ENCODE measurements around the gene GORASP2.

GORASP2 gene

DNA sequence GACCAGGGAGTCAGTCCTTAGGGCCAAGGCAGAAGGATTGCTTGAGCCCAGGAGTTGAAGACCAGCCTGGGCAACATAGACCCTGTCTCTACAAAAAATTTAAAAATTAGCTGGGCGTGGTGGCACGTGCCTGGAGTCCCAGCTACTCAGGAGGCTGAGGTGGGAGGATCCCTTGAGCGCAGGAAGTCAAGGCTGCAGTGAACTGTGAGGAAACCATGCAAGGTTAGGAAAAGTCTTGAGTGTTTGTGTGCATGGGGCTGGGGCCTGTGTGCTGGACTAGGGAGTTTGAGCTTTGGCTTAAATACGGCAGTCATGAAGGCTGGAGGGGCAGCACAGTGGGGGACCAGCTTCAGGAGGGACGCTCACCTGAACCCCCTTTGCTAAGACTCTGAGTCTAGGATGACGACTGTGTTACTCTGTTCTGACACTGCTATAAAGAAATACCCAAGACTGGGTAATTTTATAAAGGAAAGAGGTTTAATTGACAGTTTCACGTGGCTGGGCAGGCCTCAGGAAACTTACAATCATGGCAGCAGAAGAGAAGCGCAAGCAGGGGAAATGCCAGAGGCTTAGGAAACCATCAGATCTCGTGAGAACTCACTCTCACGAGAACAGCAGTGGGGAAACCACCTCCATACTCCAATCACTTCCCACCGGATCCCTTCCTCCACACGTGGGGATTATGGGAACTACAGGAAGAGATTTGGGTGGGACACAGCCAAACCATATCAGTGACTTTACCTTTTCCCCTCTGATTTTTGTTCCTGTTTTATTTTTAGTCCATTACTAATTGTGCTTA lies 39.4 kb downstream of the GORASP2 start:
- Histone ChIP-seq H3K4me3 (ENCODE audit: low read depth, low read length) (no peak overlapping the region), H3K27me3 (ENCODE audit: insufficient read depth, low read depth, severe bottlenecking) (no peaks in the 10 kb centered on the region), H3K9me3 (ENCODE audit: severe bottlenecking) (no peaks in the 10 kb centered on the region), H3K36me3 (peaks cover 40% of the 10 kb centered on the region), H3K27ac (no peak overlapping the region)
- DNase-seq = no peak
- TF ChIP-seq, protein P1, sequence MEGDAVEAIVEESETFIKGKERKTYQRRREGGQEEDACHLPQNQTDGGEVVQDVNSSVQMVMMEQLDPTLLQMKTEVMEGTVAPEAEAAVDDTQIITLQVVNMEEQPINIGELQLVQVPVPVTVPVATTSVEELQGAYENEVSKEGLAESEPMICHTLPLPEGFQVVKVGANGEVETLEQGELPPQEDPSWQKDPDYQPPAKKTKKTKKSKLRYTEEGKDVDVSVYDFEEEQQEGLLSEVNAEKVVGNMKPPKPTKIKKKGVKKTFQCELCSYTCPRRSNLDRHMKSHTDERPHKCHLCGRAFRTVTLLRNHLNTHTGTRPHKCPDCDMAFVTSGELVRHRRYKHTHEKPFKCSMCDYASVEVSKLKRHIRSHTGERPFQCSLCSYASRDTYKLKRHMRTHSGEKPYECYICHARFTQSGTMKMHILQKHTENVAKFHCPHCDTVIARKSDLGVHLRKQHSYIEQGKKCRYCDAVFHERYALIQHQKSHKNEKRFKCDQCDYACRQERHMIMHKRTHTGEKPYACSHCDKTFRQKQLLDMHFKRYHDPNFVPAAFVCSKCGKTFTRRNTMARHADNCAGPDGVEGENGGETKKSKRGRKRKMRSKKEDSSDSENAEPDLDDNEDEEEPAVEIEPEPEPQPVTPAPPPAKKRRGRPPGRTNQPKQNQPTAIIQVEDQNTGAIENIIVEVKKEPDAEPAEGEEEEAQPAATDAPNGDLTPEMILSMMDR (IDR thresholded peaks at IDR 0.05; ENCODE audit: low read depth, low read length) = no peak

DNA sequence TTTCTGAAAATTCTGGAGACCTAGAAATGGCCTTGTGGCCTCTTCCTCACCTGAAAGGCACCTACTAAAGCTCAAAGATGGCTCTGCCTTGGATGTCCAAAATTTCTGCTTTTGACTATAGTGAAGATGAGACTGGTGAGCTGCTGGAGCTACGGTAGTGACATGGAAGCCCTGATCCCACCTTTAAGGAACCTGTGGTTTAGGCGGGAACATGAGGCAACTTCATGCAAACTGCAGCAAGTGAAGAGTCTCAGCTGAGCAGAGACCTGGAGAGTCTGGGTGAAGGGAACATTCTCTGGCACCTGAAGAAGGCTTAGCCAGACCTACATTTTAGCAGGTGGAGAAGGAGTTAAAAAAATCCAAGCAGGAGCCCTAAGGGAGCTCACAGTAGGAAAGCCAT lies 40.0 kb downstream of the GORASP2 start:
- H3K4me3 ChIP-seq (ENCODE audit: low read depth, low read length) = no peak overlapping the region
- no peak overlapping the region for H3K27ac ChIP-seq
- TF ChIP-seq, protein P1 (IDR thresholded peaks at IDR 0.05; ENCODE audit: low read depth, low read length) = no peak
- no peaks in the 10 kb centered on the region for H3K9me3 ChIP-seq (ENCODE audit: severe bottlenecking)
- H3K27me3 ChIP-seq (ENCODE audit: insufficient read depth, low read depth, severe bottlenecking) = no peaks in the 10 kb centered on the region
- no peak for DNase-seq
- peaks cover 34% of the 10 kb centered on the region for H3K36me3 ChIP-seq

DNA sequence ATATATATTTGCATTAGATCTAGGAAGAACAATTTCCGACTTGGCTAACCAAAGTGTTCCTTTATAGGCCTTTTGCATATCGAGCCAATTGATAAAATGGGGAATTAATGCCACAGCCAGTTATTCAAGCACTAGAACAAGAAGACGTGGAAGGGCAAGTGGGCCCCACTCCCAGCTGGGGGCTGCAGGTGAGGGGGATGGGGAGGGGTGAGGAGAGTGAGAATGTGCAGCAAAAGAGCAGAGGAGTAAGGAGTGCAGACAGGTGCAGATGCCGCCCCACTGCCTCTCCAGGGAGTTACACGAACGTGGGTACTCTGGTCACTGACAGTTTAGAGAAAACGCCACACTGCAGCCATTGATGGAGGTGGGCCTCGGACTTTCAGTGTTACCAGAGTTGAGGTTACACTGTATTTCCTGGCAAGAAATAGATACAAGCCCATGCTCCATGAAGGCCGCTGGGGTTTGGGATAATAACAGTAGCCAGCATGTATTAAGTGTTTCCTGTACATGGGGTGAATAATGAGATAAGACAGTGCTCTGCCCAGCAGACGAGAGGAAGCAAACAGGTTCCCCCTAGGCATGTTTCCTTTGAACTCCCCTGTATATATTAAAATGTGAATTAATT lies 40.9 kb downstream of the GORASP2 start:
- Histone ChIP-seq H3K36me3 (peaks cover 27% of the 10 kb centered on the region), H3K4me3 (ENCODE audit: low read depth, low read length) (no peak overlapping the region), H3K27ac (no peak overlapping the region), H3K27me3 (ENCODE audit: insufficient read depth, low read depth, severe bottlenecking) (no peaks in the 10 kb centered on the region), H3K9me3 (ENCODE audit: severe bottlenecking) (no peaks in the 10 kb centered on the region)
- DNase-seq = no peak
- TF ChIP-seq, protein P1 (IDR thresholded peaks at IDR 0.05; ENCODE audit: low read depth, low read length) = no peak

DNA sequence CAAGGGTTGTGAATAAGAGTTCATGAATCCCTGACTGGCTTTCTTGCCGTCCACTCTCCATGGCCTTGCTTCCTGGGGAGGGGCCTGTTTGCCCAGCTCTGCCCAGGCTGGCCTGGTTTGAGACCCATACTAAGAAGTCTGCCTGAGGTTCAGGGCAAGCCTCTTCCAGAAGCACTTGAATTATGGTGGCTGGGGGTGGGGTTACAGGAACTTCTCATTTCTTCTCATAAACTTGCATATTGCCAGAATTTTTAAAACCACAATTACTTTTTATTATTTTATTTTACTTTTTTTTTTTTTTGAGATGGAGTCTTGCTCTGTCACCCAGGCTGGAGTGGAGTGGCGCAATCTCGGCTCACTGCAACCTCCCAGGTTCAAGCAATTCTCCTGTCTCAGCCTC lies 42.0 kb downstream of the GORASP2 start:
- Histone ChIP-seq H3K36me3 (peaks cover 18% of the 10 kb centered on the region), H3K27me3 (ENCODE audit: insufficient read depth, low read depth, severe bottlenecking) (no peaks in the 10 kb centered on the region), H3K27ac (no peak overlapping the region), H3K4me3 (ENCODE audit: low read depth, low read length) (no peak overlapping the region), H3K9me3 (ENCODE audit: severe bottlenecking) (no peaks in the 10 kb centered on the region)
- TF ChIP-seq, protein P1 (IDR thresholded peaks at IDR 0.05; ENCODE audit: low read depth, low read length) = no peak
- no peak for DNase-seq

DNA sequence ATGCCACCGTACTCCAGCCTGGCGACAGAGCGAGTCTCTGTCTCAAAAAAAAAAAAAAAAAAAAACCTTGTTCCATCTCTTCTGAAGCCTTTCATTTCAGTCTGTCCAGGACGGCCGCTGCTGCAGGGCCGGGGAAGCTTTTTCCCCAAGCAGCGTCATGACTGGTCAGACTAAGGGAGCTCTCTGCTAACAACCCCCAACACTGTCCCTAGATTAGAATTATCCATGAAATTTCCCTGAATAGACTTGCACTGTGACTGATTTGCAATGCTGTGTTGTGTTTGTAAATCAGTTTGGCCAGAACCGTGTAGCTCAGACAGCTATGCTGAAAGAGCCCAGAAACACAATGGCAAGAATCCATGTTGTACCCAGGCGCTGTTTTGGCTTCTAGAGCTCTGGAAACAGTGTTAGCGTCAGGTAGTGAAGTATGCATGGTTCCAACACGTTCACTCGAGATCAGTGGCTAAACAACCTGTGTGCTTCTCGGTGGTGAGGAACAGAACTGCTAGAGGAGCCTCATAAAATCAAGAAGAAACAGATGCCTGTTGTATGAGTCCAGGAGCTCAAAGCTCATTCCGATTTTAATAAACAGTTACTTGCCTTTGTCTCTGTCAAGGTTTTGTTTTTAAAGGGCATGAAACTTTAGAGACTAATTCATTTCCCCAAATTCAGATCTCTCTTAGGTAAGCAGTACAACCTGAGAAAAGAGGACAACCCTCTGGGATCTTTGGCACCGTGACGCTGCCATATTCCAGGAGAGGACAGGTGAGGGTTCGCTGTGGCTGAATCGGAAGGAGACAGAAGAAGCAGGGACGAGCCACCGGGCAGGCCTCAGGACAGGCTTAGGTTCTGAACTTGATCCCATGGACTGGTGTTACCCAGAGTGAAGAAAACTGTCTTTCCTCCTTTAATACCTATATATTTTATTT lies 43.5 kb downstream of the GORASP2 start:
- no peak for DNase-seq
- peaks cover 4% of the 10 kb centered on the region; the same call in 1 of the 2 replicates for H3K36me3 ChIP-seq
- TF ChIP-seq, protein P1 (IDR thresholded peaks at IDR 0.05; ENCODE audit: low read depth, low read length) = no peak
- no peaks in the 10 kb centered on the region for H3K27me3 ChIP-seq (ENCODE audit: insufficient read depth, low read depth, severe bottlenecking)
- peak overlapping the region; percentile 45 for H3K27ac ChIP-seq
- peak overlapping the region; percentile 35 for H3K4me3 ChIP-seq (ENCODE audit: low read depth, low read length)
- no peaks in the 10 kb centered on the region for H3K9me3 ChIP-seq (ENCODE audit: severe bottlenecking)
